HepG2 (cell line): ENCODE results near the gene MORN5. TPM values are rescaled to one million over a fixed set of nuclear protein-coding genes. Genes with fewer than 3 reads are reported as not detected.

Experiments used
- ATF1 ChIP-seq: IDR thresholded peaks from 2 replicates; pipeline ENCODE4 v1.6.1; 2016; ENCODE audit warnings: mild to moderate bottlenecking, control low read depth
- HHEX ChIP-seq: IDR thresholded peaks from 2 replicates; pipeline ENCODE4 v1.6.1; 2016; ENCODE audit warnings: control low read depth
- HMG20A ChIP-seq: IDR thresholded peaks from 2 replicates; pipeline ENCODE4 v1.6.1; 2016; ENCODE audit warnings: borderline replicate concordance
- HOXA5 ChIP-seq: sonication (generic); formaldehyde crosslinking; IDR thresholded peaks from 2 replicates; pipeline ENCODE4 v1.4.0; 2020; ENCODE audit warnings: missing genetic modification reagents
- IKZF1 ChIP-seq: fragments of 450-650 bp; IDR thresholded peaks from 2 replicates; pipeline ENCODE4 v1.7.1; 2016
- KAT2B ChIP-seq: fragments of 150-350 bp; IDR thresholded peaks from 2 replicates; pipeline ENCODE4 v1.6.1; 2014; ENCODE audit warnings: low read depth, low read length, borderline replicate concordance
- MTF2 ChIP-seq: sonication (generic); formaldehyde crosslinking; IDR thresholded peaks from 2 replicates; pipeline ENCODE4 v1.5.0; 2020; ENCODE audit warnings: missing genetic modification reagents, borderline replicate concordance
- NFE2 ChIP-seq: sonication (generic); formaldehyde crosslinking; IDR thresholded peaks from 2 replicates; pipeline ENCODE4 v1.4.0; 2020; ENCODE audit warnings: missing genetic modification reagents
- NR2F2 ChIP-seq: IDR thresholded peaks from 2 replicates; pipeline ENCODE4 v1.6.1; 2012; ENCODE audit warnings: low read depth, inconsistent platforms, borderline replicate concordance
- RBAK ChIP-seq: sonication (generic); formaldehyde crosslinking; IDR thresholded peaks from 2 replicates; pipeline ENCODE4 v1.5.1; 2020; ENCODE audit warnings: mild to moderate bottlenecking, missing genetic modification reagents
- REL ChIP-seq: sonication (generic); formaldehyde crosslinking; conservative IDR thresholded peaks from 2 replicates; pipeline ENCODE4 v1.8.0; 2022; ENCODE audit warnings: mild to moderate bottlenecking, missing genetic modification reagents, moderate library complexity
- SUZ12 ChIP-seq: fragments of 150-350 bp; IDR thresholded peaks from 2 replicates; pipeline ENCODE4 v1.6.1; 2014; ENCODE audit warnings: low read depth, low read length
- ZC3H4 ChIP-seq: sonication (generic); formaldehyde crosslinking; IDR thresholded peaks from 2 replicates; pipeline ENCODE4 v1.4.0; 2020; ENCODE audit warnings: missing genetic modification reagents, borderline replicate concordance
- ZFP36 ChIP-seq: fragments of 150-350 bp; IDR thresholded peaks from 2 replicates; pipeline ENCODE4 v1.6.1; 2018; ENCODE audit warnings: borderline replicate concordance, low read length, low read depth; ENCODE audit not compliant: partially characterized antibody
- ZNF720 ChIP-seq: sonication (generic); formaldehyde crosslinking; IDR thresholded peaks from 2 replicates; pipeline ENCODE4 v1.4.0; 2020; ENCODE audit warnings: missing genetic modification reagents
- ZNF75D ChIP-seq: sonication (generic); formaldehyde crosslinking; IDR thresholded peaks from 2 replicates; pipeline ENCODE4 v1.8.1; 2023; ENCODE audit warnings: missing genetic modification reagents, mild to moderate bottlenecking, borderline replicate concordance
- ZNF782 ChIP-seq: sonication (generic); formaldehyde crosslinking; IDR thresholded peaks from 2 replicates; pipeline ENCODE4 v1.4.0; 2020; ENCODE audit warnings: missing genetic modification reagents, mild to moderate bottlenecking, borderline replicate concordance
- ZNF83 ChIP-seq: sonication (generic); formaldehyde crosslinking; IDR thresholded peaks from 2 replicates; pipeline ENCODE4 v1.4.0; 2020; ENCODE audit warnings: missing genetic modification reagents, mild to moderate bottlenecking, borderline replicate concordance
- polyA plus RNA-seq, 8 experiments: library from polyadenylated mRNA; depleted of rRNA in 3 of 8; stranded (reverse) in 7 of 8; unstranded in 1 of 8; fragments of >200 nt; fragmentation: Illumina TruSeq in 4 of 8; extraction: Trizol in 4 of 8; gene quantifications; 2 replicates each; pipeline versions ENCODE4 v1.2.1 to v1.2.3, GENCODE V29; 2011 to 2016; ENCODE audit warnings: low read depth in 4 of 8, missing spikeins in 1 of 8, mixed read lengths in 1 of 8; ENCODE audit not compliant: insufficient read depth in 1 of 8
- total RNA-seq, 5 experiments: library from RNA; depleted of rRNA; stranded (reverse); fragments of >200 nt; fragmentation: Illumina TruSeq; extraction: Trizol; gene quantifications; 2 replicates each; pipeline ENCODE4 v1.2.3, GENCODE V29; 2016; ENCODE audit warnings: low read depth in 1 of 5
- TF ChIP-seq, protein P1 (sequence below): sonication (generic); formaldehyde crosslinking; IDR thresholded peaks from 2 replicates; pipeline ENCODE4 v1.5.0; 2020; ENCODE audit warnings: missing genetic modification reagents
- TF ChIP-seq, protein P2 (sequence below): sonication (generic); formaldehyde crosslinking; IDR thresholded peaks from 2 replicates; pipeline ENCODE4 v1.9.0; 2021; ENCODE audit warnings: missing genetic modification reagents, mild to moderate bottlenecking, borderline replicate concordance
- TF ChIP-seq, protein P3 (sequence below): IDR thresholded peaks from 2 replicates; pipeline ENCODE4 v1.6.1; 2016; ENCODE audit warnings: low read depth, control low read depth
- TF ChIP-seq, protein P4 (sequence below): sonication (generic); formaldehyde crosslinking; IDR thresholded peaks from 2 replicates; pipeline ENCODE4 v1.9.0; 2021; ENCODE audit warnings: missing genetic modification reagents, mild to moderate bottlenecking, borderline replicate concordance
- TF ChIP-seq, protein P5 (sequence below): sonication (generic); formaldehyde crosslinking; IDR thresholded peaks from 2 replicates; pipeline ENCODE4 v1.4.0; 2020; ENCODE audit warnings: mild to moderate bottlenecking, missing genetic modification reagents

The MORN5 gene
- total and polyA plus RNA-seq, 2 of the 13 experiments (the other 11 are each of a cell fraction or from before 2014, with no cell fraction given), result not detected

DNA sequence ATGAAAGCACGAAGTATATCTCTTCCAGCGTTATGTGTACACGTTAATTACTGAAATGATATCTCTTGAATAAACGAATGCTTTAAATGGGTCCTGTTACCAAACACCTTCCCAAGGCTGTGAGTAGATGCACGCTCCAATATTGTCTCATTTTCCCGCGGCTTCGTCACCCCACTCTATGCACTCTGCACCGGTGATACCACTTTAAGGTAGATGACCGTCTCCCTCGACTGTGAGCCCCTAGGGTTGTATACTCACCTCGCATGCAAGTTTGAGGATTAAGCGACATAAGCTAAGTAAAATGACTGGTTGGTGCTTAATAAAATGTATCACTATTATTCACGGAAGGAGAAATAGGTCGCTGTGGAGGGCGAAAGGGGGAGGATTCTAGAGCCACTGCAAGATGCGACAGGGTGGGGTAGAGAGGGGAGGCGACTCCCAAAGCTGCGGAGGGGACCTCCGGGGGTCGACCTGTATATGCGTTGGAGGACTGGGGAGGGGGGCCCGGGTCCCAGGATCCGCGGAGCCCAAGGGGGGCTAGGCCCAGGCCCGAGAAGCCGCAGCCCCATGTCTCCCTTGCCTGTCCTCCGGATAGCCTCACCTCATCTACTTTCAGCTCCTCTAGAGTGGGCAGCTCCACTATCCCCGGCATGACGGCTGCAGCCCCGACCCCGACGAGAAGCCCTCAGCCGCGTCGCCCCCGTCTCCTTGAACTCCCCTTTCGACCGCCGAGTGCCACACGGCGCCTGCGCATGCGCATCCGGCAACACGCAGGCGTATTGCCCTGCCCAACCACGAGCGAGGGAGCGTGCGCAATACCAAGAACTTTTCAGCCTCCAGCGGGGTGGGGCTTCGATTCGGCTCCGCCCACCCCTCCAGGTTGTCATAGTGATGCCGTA is at the start of gene MORN5, which contains the start of gene NDUFA8 (continued):
- TF ChIP-seq HMG20A (no peak), NFE2 (CRISPR knock-in tag) (no peak), IKZF1 (no peak), REL (CRISPR knock-in tag) (no peak), ZNF75D (CRISPR knock-in tag) (no peak), KAT2B (no peak), HOXA5 (peak; percentile 71; the same call in 1 of the 2 replicates), ZFP36 (no peak), NR2F2 (no peak; the same call in 1 of the 2 replicates), HHEX (CRISPR knock-in tag) (no peak), ZC3H4 (CRISPR knock-in tag) (no peak), RBAK (no peak), ATF1 (CRISPR knock-in tag) (no peak), SUZ12 (no peak), ZNF782 (CRISPR knock-in tag) (0 out of 2 replicates have a peak, but pooled peaks have one; percentile 43), ZNF720 (CRISPR knock-in tag) (no peak), ZNF83 (no peak), MTF2 (CRISPR knock-in tag) (no peak)
- TF ChIP-seq, protein P1, sequence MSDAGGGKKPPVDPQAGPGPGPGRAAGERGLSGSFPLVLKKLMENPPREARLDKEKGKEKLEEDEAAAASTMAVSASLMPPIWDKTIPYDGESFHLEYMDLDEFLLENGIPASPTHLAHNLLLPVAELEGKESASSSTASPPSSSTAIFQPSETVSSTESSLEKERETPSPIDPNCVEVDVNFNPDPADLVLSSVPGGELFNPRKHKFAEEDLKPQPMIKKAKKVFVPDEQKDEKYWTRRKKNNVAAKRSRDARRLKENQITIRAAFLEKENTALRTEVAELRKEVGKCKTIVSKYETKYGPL (CRISPR knock-in tag), result no peak
- TF ChIP-seq, protein P2, sequence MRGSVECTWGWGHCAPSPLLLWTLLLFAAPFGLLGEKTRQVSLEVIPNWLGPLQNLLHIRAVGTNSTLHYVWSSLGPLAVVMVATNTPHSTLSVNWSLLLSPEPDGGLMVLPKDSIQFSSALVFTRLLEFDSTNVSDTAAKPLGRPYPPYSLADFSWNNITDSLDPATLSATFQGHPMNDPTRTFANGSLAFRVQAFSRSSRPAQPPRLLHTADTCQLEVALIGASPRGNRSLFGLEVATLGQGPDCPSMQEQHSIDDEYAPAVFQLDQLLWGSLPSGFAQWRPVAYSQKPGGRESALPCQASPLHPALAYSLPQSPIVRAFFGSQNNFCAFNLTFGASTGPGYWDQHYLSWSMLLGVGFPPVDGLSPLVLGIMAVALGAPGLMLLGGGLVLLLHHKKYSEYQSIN, result no peak
- TF ChIP-seq, protein P3, sequence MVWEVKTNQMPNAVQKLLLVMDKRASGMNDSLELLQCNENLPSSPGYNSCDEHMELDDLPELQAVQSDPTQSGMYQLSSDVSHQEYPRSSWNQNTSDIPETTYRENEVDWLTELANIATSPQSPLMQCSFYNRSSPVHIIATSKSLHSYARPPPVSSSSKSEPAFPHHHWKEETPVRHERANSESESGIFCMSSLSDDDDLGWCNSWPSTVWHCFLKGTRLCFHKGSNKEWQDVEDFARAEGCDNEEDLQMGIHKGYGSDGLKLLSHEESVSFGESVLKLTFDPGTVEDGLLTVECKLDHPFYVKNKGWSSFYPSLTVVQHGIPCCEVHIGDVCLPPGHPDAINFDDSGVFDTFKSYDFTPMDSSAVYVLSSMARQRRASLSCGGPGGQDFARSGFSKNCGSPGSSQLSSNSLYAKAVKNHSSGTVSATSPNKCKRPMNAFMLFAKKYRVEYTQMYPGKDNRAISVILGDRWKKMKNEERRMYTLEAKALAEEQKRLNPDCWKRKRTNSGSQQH (CRISPR knock-in tag), result no peak
- TF ChIP-seq, protein P4, sequence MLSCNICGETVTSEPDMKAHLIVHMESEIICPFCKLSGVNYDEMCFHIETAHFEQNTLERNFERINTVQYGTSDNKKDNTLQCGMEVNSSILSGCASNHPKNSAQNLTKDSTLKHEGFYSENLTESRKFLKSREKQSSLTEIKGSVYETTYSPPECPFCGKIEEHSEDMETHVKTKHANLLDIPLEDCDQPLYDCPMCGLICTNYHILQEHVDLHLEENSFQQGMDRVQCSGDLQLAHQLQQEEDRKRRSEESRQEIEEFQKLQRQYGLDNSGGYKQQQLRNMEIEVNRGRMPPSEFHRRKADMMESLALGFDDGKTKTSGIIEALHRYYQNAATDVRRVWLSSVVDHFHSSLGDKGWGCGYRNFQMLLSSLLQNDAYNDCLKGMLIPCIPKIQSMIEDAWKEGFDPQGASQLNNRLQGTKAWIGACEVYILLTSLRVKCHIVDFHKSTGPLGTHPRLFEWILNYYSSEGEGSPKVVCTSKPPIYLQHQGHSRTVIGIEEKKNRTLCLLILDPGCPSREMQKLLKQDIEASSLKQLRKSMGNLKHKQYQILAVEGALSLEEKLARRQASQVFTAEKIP (CRISPR knock-in tag), result no peak
- TF ChIP-seq, protein P5, sequence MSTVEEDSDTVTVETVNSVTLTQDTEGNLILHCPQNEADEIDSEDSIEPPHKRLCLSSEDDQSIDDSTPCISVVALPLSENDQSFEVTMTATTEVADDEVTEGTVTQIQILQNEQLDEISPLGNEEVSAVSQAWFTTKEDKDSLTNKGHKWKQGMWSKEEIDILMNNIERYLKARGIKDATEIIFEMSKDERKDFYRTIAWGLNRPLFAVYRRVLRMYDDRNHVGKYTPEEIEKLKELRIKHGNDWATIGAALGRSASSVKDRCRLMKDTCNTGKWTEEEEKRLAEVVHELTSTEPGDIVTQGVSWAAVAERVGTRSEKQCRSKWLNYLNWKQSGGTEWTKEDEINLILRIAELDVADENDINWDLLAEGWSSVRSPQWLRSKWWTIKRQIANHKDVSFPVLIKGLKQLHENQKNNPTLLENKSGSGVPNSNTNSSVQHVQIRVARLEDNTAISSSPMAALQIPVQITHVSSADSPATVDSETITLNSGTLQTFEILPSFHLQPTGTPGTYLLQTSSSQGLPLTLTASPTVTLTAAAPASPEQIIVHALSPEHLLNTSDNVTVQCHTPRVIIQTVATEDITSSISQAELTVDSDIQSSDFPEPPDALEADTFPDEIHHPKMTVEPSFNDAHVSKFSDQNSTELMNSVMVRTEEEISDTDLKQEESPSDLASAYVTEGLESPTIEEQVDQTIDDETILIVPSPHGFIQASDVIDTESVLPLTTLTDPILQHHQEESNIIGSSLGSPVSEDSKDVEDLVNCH, result no peak
